Omental fat pad (tissue), 4 donors: Measurements from ENCODE around the gene MRPS24. TPM values are rescaled to one million over a fixed set of nuclear protein-coding genes. Genes with fewer than 3 reads are reported as not detected.

Source experiments
- ATAC-seq: fragments of 150-250 bp; one replicate; pipeline ENCODE4 v1.9.1; 2016; ENCODE audit warnings: mild to moderate bottlenecking, moderate library complexity; ENCODE audit not compliant: low FRiP score
- DNase-seq: peaks from one replicate; pipeline ENCODE4 v3.0.0-alpha.2; 2019; ENCODE audit warnings: low spot score
- CTCF ChIP-seq, 3 donors: fragments of 450-650 bp; IDR thresholded peaks; one replicate each; pipeline ENCODE4 v1.5.1; 2016 to 2017; ENCODE audit warnings: antibody characterized with exemption in 3 of 3, mild to moderate bottlenecking in 3 of 3, moderate library complexity in 2 of 3
- total RNA-seq, 4 donors: library from RNA; depleted of rRNA; stranded (reverse); fragments of >200 nt; gene quantifications; one replicate each; pipeline ENCODE4 v1.1.0, GENCODE V29; 2016

The MRPS24 gene
- 100 to 1,000 TPM in 1 of 4 donors, 10 to 100 TPM in 3; 69.8 to 109 (median 82.6) TPM for total RNA-seq

GRCh38 chr7:43869006-43869866 is at the start of gene MRPS24:
Gene MRPS24, minus strand, starts transcription at chr7:43869517. Its CDS starts 22 bp downstream, at chr7:43869495.
- TF ChIP-seq CTCF (IDR thresholded peaks at IDR 0.05): no peak
- ATAC-seq (peak; percentile 96), DNase-seq (peak; percentile 84)

- no peak for ATAC-seq
- DNase-seq: no peak
- no peak for TF ChIP-seq CTCF (IDR thresholded peaks at IDR 0.05)
Measured at GRCh38 chr7:43915907-43916306, 46.6 kb upstream of the MRPS24 start.

GRCh38 chr7:43914795-43915194 is 45.5 kb upstream of the MRPS24 start:
- DNase-seq (no peak), ATAC-seq (no peak)
- TF ChIP-seq CTCF (IDR thresholded peaks at IDR 0.05): no peak

- no peak for DNase-seq
Measured at GRCh38 chr7:43906331-43907010, 37.2 kb upstream of the MRPS24 start, which contains the start of gene URGCP. Gene URGCP, minus strand, starts transcription at chr7:43906596. Its CDS starts 21 bp downstream, at chr7:43906575.

GRCh38 chr7:43905956-43906330 is 36.6 kb upstream of the MRPS24 start:
- DNase-seq (peak; percentile 31), ATAC-seq (peak; percentile 25)
- no peak for TF ChIP-seq CTCF (IDR thresholded peaks at IDR 0.05)

More at GRCh38 chr7:43906331-43907010, 37.2 kb upstream of the MRPS24 start, which contains the start of gene URGCP:
- ATAC-seq: peak; percentile 49
- TF ChIP-seq CTCF (IDR thresholded peaks at IDR 0.05): no peak

GRCh38 chr7:43905209-43905946 is 36.1 kb upstream of the MRPS24 start:
- TF ChIP-seq CTCF (IDR thresholded peaks at IDR 0.05): no peak
- peak; percentile 58 for ATAC-seq

More at GRCh38 chr7:43905209-43905946, 36.1 kb upstream of the MRPS24 start:
- peak; percentile 27 for DNase-seq
